Liver (tissue), 9 donors: ENCODE data around the gene KCNQ1. TPM values are rescaled to one million over a fixed set of nuclear protein-coding genes. Genes with fewer than 3 reads are reported as not detected.

Experiments used
- DNase-seq: peaks from one replicate; pipeline ENCODE4 v3.0.0-alpha.2; 2017; ENCODE audit warnings: low spot score
- H3K27ac ChIP-seq, 2 donors: one replicate each; pipeline ENCODE4 v1.7.0; 2013; ENCODE audit warnings: inconsistent platforms in 2 of 2, low read length in 2 of 2, control low read depth in 1 of 2, low read depth in 1 of 2, mild to moderate bottlenecking in 1 of 2
- H3K27me3 ChIP-seq, 4 donors: one replicate each; pipeline versions ENCODE4 v1.6.1 to v1.7.0; 2013; ENCODE audit warnings: low read length in 3 of 4, inconsistent platforms in 1 of 4, mild to moderate bottlenecking in 1 of 4, moderate library complexity in 1 of 4; ENCODE audit not compliant: control insufficient read depth in 4 of 4, insufficient read depth in 4 of 4
- H3K36me3 ChIP-seq, 4 donors: one replicate each; pipeline versions ENCODE4 v1.6.1 to v1.7.0; 2013; ENCODE audit warnings: low read length in 3 of 4, mild to moderate bottlenecking in 3 of 4, low read depth in 1 of 4, moderate library complexity in 1 of 4; ENCODE audit not compliant: control insufficient read depth in 4 of 4, insufficient read depth in 3 of 4
- H3K4me1 ChIP-seq, 4 donors: one replicate each; pipeline versions ENCODE4 v1.6.1 to v1.7.0; 2013; ENCODE audit warnings: low read length in 3 of 4, mild to moderate bottlenecking in 3 of 4, moderate library complexity in 1 of 4; ENCODE audit not compliant: control insufficient read depth in 4 of 4, insufficient read depth in 4 of 4
- H3K4me3 ChIP-seq, 3 donors: one replicate each; pipeline versions ENCODE4 v1.6.1 to v1.7.0; 2013; ENCODE audit warnings: low read length in 3 of 3, control low read depth in 1 of 3, low read depth in 1 of 3, mild to moderate bottlenecking in 1 of 3
- H3K9ac ChIP-seq, 2 donors: one replicate each; pipeline ENCODE4 v1.7.0; 2013; ENCODE audit warnings: low read length in 2 of 2, mild to moderate bottlenecking in 2 of 2, moderate library complexity in 2 of 2, control low read depth in 1 of 2, low read depth in 1 of 2
- H3K9me3 ChIP-seq, 4 donors: one replicate each; pipeline versions ENCODE4 v1.6.1 to v1.7.0; 2013; ENCODE audit warnings: low read length in 3 of 4; ENCODE audit not compliant: control insufficient read depth in 4 of 4
- FOXA1 ChIP-seq: IDR thresholded peaks from 2 replicates; pipeline ENCODE4 v1.6.1; 2016; ENCODE audit warnings: antibody characterized with exemption
- GABPA ChIP-seq, 2 donors: IDR thresholded peaks in 1 of 2; conservative IDR thresholded peaks in 1 of 2; 2 replicates each; pipeline ENCODE4 v1.6.1; 2016; ENCODE audit warnings: antibody characterized with exemption in 2 of 2, mild to moderate bottlenecking in 1 of 2, moderate library complexity in 1 of 2
- HNF4A ChIP-seq, 2 donors: conservative IDR thresholded peaks; 2 replicates each; pipeline ENCODE4 v1.6.1; 2016; ENCODE audit warnings: antibody characterized with exemption in 2 of 2, mild to moderate bottlenecking in 2 of 2
- HNF4G ChIP-seq: IDR thresholded peaks from 2 replicates; pipeline ENCODE4 v1.6.1; 2016; ENCODE audit warnings: antibody characterized with exemption
- JUND ChIP-seq, 2 donors: IDR thresholded peaks; 2 replicates each; pipeline ENCODE4 v1.6.1; 2016; ENCODE audit warnings: antibody characterized with exemption in 2 of 2
- NR2F2 ChIP-seq: IDR thresholded peaks from 2 replicates; pipeline ENCODE4 v1.6.1; 2016; ENCODE audit warnings: antibody characterized with exemption
- RAD21 ChIP-seq, 2 donors: IDR thresholded peaks; 2 replicates each; pipeline ENCODE4 v1.6.1; 2016; ENCODE audit warnings: antibody characterized with exemption in 2 of 2, mild to moderate bottlenecking in 2 of 2
- RXRA ChIP-seq, 2 donors: IDR thresholded peaks; 2 replicates each; pipeline ENCODE4 v1.6.1; 2017 to 2018; ENCODE audit warnings: antibody characterized with exemption in 2 of 2, mild to moderate bottlenecking in 1 of 2
- SP1 ChIP-seq: IDR thresholded peaks from 2 replicates; pipeline ENCODE4 v1.6.1; 2018; ENCODE audit warnings: antibody characterized with exemption, mild to moderate bottlenecking
- TAF1 ChIP-seq: conservative IDR thresholded peaks from 2 replicates; pipeline ENCODE4 v1.6.1; 2016; ENCODE audit warnings: antibody characterized with exemption, mild to moderate bottlenecking
- WGBS: extraction: QIAGEN DNeasy Blood & Tissue Kit; methylation state at CpG from one replicate; pipeline ENCODE4 v1.1.7; 2013; 5-methylcytosine and 5-hydroxymethylcytosine counted together
- polyA plus RNA-seq, 2 donors: library from polyadenylated mRNA; stranded (reverse) in 1 of 2; unstranded in 1 of 2; fragments of 200-250 nt in 1 of 2; fragments of >200 nt in 1 of 2; fragmentation: Nextera tagmentation in 1 of 2; extraction: Ambion mirVana in 1 of 2; gene quantifications; one replicate each; pipeline versions ENCODE4 v1.2.1 to v1.2.3, GENCODE V29; 2013 to 2015
- total RNA-seq, 2 donors: library from RNA; depleted of rRNA; stranded (reverse); fragments of >200 nt; gene quantifications; one replicate each; pipeline ENCODE4 v1.2.3, GENCODE V29; 2014
- TF ChIP-seq, protein P1 (sequence below): IDR thresholded peaks from 2 replicates; pipeline ENCODE4 v1.6.1; 2016; ENCODE audit warnings: antibody characterized with exemption
- TF ChIP-seq, protein P2 (sequence below): fragments of 150-350 bp; IDR thresholded peaks from 2 replicates; pipeline ENCODE4 v1.5.1; 2017; ENCODE audit warnings: improper control_type of control experiment, low read depth, low read length; ENCODE audit not compliant: missing input control
- TF ChIP-seq, protein P3 (sequence below): IDR thresholded peaks from 2 replicates; pipeline ENCODE4 v1.6.1; 2016; ENCODE audit warnings: antibody characterized with exemption
- donor health status: healthy.
- donor health status: healthy.
- donor health status: healthy.
- donor health status: healthy.
- donor health status: healthy.

The KCNQ1 gene
- total and polyA plus RNA-seq, 4 donors = 0.31 to 2.2 (median 1.5) TPM

DNA sequence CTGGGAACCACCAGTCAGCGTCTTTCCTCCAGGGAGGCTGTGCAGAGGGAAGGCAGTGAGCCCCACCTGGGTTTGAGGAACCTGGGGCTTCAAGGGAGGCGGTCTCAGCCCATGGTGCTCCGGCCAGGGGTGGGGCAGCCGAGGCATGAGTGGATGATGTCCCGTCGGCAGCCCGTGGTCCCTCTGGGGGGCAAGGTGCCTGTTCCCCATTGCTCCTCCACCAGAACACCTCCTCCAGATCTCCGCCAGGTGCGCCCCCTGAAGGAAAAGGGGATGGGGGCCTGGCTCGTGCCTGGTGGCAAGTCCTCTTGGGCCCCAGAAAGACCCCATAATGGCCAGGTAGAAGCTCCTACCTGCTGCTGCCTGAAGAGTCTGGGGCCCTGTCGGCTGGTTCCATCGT lies 94.1 kb downstream of the KCNQ1 start:
- Histone ChIP-seq H3K27me3 (no peaks in the 10 kb centered on the region), H3K9ac (no peak overlapping the region), H3K4me3 (no peak overlapping the region), H3K27ac (no peak overlapping the region), H3K36me3 (no peaks in the 10 kb centered on the region), H3K9me3 (no peaks in the 10 kb centered on the region), H3K4me1 (peaks cover 2 to 8% (median 4%) of the 10 kb centered on the region in 4 donors)
- 96% methylated on average over 12 of the region's 12 CpGs for WGBS
- DNase-seq = no peak
- TF ChIP-seq FOXA1 = no peak
- TF ChIP-seq, protein P1, sequence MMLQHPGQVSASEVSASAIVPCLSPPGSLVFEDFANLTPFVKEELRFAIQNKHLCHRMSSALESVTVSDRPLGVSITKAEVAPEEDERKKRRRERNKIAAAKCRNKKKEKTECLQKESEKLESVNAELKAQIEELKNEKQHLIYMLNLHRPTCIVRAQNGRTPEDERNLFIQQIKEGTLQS = no peak
- TF ChIP-seq RXRA (IDR thresholded peaks at IDR 0.05) = no peak
- no peak for TF ChIP-seq JUND (IDR thresholded peaks at IDR 0.05)
- TF ChIP-seq, protein P2, sequence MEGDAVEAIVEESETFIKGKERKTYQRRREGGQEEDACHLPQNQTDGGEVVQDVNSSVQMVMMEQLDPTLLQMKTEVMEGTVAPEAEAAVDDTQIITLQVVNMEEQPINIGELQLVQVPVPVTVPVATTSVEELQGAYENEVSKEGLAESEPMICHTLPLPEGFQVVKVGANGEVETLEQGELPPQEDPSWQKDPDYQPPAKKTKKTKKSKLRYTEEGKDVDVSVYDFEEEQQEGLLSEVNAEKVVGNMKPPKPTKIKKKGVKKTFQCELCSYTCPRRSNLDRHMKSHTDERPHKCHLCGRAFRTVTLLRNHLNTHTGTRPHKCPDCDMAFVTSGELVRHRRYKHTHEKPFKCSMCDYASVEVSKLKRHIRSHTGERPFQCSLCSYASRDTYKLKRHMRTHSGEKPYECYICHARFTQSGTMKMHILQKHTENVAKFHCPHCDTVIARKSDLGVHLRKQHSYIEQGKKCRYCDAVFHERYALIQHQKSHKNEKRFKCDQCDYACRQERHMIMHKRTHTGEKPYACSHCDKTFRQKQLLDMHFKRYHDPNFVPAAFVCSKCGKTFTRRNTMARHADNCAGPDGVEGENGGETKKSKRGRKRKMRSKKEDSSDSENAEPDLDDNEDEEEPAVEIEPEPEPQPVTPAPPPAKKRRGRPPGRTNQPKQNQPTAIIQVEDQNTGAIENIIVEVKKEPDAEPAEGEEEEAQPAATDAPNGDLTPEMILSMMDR = no peak
- no peak for TF ChIP-seq HNF4G
- no peak for TF ChIP-seq HNF4A (conservative IDR thresholded peaks at IDR 0.05)
- no peak for TF ChIP-seq GABPA (IDR thresholded peaks at IDR 0.05 in 1 of 2, conservative IDR thresholded peaks at IDR 0.05 in 1 of 2)
- TF ChIP-seq SP1 = no peak
- no peak for TF ChIP-seq RAD21 (IDR thresholded peaks at IDR 0.05)
- TF ChIP-seq, protein P3, sequence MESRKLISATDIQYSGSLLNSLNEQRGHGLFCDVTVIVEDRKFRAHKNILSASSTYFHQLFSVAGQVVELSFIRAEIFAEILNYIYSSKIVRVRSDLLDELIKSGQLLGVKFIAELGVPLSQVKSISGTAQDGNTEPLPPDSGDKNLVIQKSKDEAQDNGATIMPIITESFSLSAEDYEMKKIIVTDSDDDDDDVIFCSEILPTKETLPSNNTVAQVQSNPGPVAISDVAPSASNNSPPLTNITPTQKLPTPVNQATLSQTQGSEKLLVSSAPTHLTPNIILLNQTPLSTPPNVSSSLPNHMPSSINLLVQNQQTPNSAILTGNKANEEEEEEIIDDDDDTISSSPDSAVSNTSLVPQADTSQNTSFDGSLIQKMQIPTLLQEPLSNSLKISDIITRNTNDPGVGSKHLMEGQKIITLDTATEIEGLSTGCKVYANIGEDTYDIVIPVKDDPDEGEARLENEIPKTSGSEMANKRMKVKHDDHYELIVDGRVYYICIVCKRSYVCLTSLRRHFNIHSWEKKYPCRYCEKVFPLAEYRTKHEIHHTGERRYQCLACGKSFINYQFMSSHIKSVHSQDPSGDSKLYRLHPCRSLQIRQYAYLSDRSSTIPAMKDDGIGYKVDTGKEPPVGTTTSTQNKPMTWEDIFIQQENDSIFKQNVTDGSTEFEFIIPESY = no peak
- no peak for TF ChIP-seq TAF1

DNA sequence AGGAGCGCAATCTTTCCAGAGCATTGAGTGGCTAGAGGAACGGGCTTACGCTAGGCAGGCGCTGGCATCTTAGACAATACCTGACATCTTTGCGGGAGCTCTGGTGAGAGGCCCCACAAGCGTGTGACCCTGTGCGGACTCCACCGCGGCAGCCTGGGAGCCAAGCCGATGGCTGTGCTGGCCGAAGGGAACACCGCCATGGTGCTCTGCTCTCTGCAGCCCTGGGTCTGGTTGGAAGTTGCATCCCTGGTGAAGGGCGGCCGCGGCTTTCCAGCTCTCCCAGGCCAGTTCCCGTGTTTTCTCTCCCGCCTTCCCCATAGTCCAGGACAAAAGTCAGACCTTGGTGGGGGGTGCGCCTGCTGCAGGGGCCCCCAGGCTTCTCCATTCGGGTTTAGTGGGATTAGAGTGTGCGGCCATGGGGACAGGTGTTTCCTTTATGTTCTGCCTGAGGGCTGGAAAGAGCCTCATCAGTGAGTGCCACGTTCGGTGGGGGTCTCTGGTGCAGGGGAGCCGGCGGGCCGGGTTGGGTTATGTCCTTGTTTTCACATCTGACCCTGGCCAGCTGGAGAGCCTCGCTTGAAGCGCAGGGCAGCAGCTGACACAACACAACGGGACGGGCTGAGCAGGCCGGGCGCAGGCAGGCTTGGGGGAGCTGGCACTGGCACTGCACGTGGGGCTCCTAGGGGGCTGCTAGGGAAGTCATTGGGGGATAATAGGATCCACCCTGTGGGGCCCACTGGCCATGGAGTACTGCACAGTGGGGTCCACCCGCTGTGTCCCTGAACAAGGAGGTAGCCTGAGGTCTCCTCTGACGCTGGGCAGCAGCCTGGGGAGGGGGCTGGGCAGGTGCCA lies 94.8 kb downstream of the KCNQ1 start:
- H3K9ac ChIP-seq = no peak overlapping the region
- no peaks in the 10 kb centered on the region for H3K9me3 ChIP-seq
- TF ChIP-seq NR2F2 = no peak
- 92% methylated on average over 34 of the region's 34 CpGs for WGBS
- H3K4me3 ChIP-seq = no peak overlapping the region
- peaks cover 2 to 8% (median 4%) of the 10 kb centered on the region in 4 donors for H3K4me1 ChIP-seq
- H3K27me3 ChIP-seq = no peaks in the 10 kb centered on the region
- no peak for DNase-seq
- H3K27ac ChIP-seq = no peak overlapping the region
- no peaks in the 10 kb centered on the region for H3K36me3 ChIP-seq
